SJSA1 (cell line): Measurements from ENCODE around the gene RRAGC. TPM values are rescaled to one million over a fixed set of nuclear protein-coding genes. Genes with fewer than 3 reads are reported as not detected.
A peak's percentile ranks its signal among the peaks of the same experiment; 100 is the strongest.
"Not testable (repeated sequence)": the region's sequence is repeated elsewhere in the genome, so short reads cannot be mapped to it uniquely, and the experiment has no call there.

Experiments
- DNase-seq, 2 experiments: peaks; one replicate each; pipeline ENCODE4 v3.0.0-alpha.2; 2015 to 2020; ENCODE audit warnings: low spot score in 2 of 2, low read depth in 1 of 2
- H3K27ac ChIP-seq: fragments of 250-450 bp; sonication (Bioruptor Pico); 2 replicates; pipeline ENCODE4 v1.5.1; 2020; ENCODE audit warnings: mild to moderate bottlenecking, moderate library complexity
- H3K27me3 ChIP-seq: fragments of 250-450 bp; sonication (Bioruptor Pico); replicated peaks from 2 replicates; pipeline ENCODE4 v1.5.1; 2020; ENCODE audit warnings: mild to moderate bottlenecking, moderate library complexity
- H3K36me3 ChIP-seq: fragments of 250-450 bp; sonication (Bioruptor Pico); 2 replicates; pipeline ENCODE4 v1.5.1; 2020; ENCODE audit warnings: mild to moderate bottlenecking
- H3K4me1 ChIP-seq: fragments of 250-450 bp; sonication (Bioruptor Pico); replicated peaks from 2 replicates; pipeline ENCODE4 v1.6.1; 2021; ENCODE audit warnings: mild to moderate bottlenecking
- H3K4me3 ChIP-seq: fragments of 250-450 bp; sonication (Bioruptor Pico); 2 replicates; pipeline ENCODE4 v1.5.1; 2020; ENCODE audit warnings: mild to moderate bottlenecking
- H3K9me3 ChIP-seq: fragments of 250-450 bp; sonication (Bioruptor Pico); replicated peaks from 2 replicates; pipeline ENCODE4 v1.5.1; 2020; ENCODE audit warnings: mild to moderate bottlenecking
- total RNA-seq: library from RNA; depleted of rRNA; stranded (reverse); fragments of >200 nt; shearing (Covaris generic); gene quantifications from 2 replicates; pipeline ENCODE4 v1.2.3, GENCODE V29; 2014

RRAGC gene
- total RNA-seq, 1 experiment from 2014 or later, result 14.2 TPM

DNA sequence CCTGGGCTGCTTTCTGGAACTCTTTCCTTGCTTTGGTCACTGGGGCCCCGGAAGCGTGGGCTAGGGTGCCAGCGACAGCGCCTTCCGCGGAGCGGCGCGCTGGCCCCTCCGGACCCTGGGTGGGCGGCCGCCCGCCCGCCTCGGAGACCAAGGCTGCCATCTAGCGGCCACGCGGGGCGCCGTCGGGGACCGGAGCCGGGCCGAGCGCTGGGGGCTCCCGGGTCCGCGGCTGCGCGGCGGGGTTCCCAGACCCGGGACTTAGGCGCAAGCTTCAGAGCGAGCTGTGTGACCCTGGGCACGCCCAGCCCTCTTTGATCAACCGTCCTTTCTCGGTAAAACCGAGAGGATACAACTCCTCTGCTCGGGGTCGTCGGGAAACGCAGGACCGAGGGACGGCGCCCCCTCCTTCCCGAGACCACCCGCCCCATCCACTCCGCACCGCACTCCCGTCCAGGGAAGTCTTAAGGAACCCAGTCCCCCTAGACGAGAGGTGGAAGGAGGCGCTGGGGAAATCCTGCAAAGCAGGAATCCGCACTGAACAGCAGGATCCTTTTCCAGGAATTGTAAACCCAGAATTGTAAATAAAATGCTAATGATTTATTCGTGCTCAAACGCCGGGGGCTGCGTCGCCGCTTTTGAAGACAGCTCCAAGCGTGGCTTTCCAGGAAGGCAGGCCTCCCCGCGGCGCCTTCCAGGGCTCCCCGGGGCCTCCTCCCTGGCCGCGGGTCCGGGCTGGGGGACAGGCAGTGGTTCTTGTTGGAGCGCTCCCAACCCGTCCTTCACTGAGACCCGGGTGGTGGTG, 41.2 kb downstream of the RRAGC start:
- peak; percentile 59 to 64 for DNase-seq
- H3K4me3 ChIP-seq, result peak overlapping the region; percentile 31

DNA sequence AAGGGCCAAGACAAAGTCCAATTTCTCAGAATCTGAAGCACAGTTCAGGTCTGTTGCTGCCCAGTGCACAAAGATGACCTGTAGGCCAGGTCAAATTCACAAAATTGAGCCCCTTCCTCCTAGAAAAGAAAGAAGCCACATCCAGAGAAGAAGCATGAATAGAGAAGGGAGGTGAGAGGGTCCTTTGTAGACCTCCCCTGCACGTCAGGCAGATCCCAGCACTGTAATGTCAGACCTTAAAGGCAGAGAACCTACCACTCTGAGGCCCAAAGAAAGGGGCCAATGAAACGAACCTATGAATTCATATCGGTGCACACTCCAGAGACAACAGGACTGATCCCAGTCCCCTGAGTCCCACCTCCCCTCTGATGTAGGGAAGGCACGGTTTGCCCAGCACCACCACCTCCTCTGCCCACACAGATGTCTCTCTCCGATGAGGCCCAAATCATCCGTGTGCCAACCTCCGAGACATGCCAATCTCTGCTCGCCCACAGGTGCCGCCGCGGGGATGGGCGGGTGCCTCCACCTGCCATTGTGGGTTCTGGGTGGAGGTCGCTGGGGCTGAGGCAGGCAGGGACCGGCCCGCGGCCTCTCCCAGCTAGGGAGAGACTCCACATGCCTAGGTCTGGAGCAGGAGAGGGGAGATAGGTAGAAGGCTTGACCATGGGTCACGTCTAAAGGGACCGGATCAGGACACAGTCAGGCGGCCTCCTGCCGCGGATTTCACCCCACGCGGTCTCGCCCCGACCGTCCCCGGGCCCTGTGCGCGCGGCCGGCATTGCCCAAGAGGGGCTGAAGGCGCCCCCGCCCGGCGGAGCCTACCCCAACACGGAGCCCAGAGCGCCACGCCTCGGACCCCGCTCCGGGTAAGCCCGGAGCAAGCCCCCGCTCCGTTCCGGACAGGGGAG, 42.1 kb downstream of the RRAGC start:
- Histone ChIP-seq H3K27ac (no peak overlapping the region), H3K4me1 (peaks cover 14% of the 10 kb centered on the region), H3K27me3 (no peaks in the 10 kb centered on the region; the same call in 1 of the 2 replicates), H3K9me3 (peaks cover 13% of the 10 kb centered on the region), H3K36me3 (no peaks in the 10 kb centered on the region), H3K4me3 (peak overlapping the region; percentile 31)
- DNase-seq, result no peak

More for the DNA sequence above, 41.2 kb downstream of the RRAGC start:
- H3K9me3 ChIP-seq, result peaks cover 11% of the 10 kb centered on the region
- peaks cover 14% of the 10 kb centered on the region for H3K4me1 ChIP-seq
- no peaks in the 10 kb centered on the region for H3K36me3 ChIP-seq
- H3K27ac ChIP-seq, result no peak overlapping the region
- H3K27me3 ChIP-seq, result no peaks in the 10 kb centered on the region; the same call in 1 of the 2 replicates

DNA sequence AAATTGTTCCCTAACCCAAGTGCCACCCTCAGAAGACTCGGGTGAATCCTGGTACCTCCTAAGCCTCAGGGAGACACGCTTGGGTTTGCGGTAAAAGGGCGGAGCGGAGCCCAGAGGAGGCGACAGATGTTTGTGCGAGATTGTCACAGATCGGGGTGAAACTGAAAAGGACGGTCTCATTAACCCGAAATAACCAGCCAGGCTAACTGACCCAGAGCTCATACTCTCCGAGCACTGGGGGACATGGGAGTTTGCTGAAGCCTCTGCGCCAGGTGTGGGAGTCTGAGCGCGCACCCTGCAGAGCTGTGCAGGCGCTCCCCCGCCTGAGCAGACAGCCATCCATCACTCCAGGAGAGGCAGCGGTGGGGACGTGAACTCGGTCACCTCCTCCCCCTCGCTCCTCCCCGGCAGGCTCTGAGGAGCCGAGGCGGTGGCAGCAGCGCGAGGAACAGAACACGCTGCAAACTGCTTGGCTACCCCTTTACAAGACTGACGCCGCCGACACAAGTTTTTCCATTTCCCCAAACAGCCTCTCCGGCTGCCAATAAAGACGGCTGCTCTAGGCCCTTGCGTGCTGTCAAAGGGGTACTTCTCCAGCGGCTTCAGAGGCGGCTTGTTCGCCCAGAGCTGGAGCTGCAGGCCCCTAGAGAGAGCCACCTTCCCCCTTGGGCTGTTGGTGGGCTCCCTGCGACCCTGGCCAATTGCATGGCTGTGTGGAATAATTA, 43.5 kb downstream of the RRAGC start:
- Histone ChIP-seq H3K4me1 (peaks cover 14% of the 10 kb centered on the region), H3K4me3 (no peak overlapping the region), H3K9me3 (peaks cover 13% of the 10 kb centered on the region), H3K27me3 (no peaks in the 10 kb centered on the region; the same call in 1 of the 2 replicates), H3K27ac (no peak overlapping the region), H3K36me3 (no peaks in the 10 kb centered on the region)
- no peak for DNase-seq

DNA sequence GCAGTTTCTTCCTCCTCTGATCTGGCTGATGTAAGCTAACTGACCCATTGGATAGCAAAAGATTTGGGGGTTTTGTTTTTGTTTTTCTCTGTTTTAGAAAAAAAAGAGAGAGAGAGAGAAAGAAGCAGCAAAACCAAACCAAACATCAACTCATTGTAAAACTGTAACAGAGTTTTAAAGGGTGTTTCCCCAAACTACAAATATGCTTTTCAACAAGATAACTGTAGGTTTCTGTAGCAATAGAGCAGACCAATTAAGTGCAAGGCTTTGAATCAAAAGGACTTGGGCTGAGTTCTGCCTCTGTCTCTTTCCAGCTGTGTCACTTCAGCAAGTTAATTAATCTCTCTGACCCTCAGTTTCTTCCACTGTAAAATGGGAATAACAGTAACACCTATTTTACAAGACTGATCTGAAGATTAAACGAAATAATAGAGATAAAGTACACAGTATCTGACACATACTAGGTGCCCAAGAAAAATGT, 44.5 kb downstream of the RRAGC start:
- no peak for DNase-seq
- Histone ChIP-seq H3K4me3 (no peak overlapping the region), H3K27ac (no peak overlapping the region), H3K27me3 (no peaks in the 10 kb centered on the region), H3K9me3 (peaks cover 13% of the 10 kb centered on the region), H3K4me1 (peaks cover 14% of the 10 kb centered on the region), H3K36me3 (no peaks in the 10 kb centered on the region)

DNA sequence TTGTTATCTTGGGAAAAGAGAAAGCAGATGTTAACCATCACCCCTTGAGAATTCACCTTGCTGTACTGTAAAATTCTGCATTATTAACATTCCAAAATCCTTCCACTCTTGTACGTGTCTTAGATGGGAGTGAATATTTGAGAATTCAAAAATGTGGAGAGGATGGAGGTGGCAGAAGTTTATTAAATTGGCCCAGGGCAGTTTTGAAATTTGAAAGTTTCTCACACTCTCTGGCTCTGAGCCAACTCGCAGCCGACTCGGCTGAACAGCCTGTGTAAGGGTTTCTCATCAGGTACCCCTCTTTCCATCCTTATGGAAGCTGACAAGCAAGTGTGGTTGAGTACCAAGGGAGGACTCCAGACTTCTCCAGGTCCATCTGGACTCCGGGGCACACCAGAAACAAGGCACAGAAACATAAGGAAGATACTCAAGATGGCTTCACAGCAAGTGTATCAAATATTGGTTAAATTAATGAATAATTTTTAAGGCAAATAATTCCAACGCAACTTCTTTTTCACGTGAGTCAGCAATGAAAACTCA, 45.1 kb downstream of the RRAGC start:
- H3K4me1 ChIP-seq, result peaks cover 14% of the 10 kb centered on the region
- DNase-seq, result no peak
- H3K36me3 ChIP-seq, result no peaks in the 10 kb centered on the region
- no peak overlapping the region for H3K27ac ChIP-seq
- H3K27me3 ChIP-seq, result no peaks in the 10 kb centered on the region
- peaks cover 13% of the 10 kb centered on the region for H3K9me3 ChIP-seq
- no peak overlapping the region for H3K4me3 ChIP-seq

DNA sequence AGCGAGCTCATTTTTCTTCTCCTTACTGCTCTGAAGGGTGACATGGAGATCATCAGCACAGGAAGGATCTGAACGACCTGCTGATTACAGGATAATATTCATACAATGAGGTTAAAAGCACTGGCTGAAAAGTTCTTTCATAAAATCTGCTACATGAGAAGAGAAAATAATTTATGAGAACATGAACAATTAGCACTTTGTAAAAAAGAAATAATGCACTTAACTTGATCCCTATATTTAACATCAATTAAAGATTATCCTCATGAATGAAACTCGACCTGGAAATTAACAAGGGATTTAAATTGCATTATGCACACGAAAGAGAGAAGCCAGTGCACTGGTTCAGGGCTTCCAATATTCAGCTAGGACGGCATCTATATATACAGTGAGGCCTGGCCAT, 46.6 kb downstream of the RRAGC start:
- H3K27me3 ChIP-seq, result no peaks in the 10 kb centered on the region
- peaks cover 13% of the 10 kb centered on the region for H3K9me3 ChIP-seq
- H3K36me3 ChIP-seq, result no peaks in the 10 kb centered on the region

DNA sequence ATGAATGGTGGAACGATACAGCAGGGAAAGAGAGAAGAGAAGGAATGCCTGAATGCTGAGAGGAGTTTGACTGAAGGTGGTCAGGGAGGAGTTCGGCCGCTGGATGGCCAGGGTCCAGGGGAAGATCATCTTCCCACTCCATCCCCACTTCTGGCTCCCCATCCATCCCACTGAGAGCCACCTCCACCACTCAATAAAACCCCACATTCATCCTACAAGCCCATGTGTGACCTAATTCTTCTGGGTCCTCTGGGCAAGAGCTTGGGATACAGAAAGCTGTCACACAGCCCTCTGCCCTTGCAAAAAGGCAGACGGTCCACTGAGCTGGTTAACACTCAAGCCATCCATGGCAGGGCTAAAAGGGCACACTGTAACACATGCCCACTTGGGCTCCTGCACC, 48.1 kb downstream of the RRAGC start:
- not testable (repeated sequence) for H3K36me3 ChIP-seq, DNase-seq, H3K4me1 ChIP-seq, H3K27ac ChIP-seq, H3K9me3 ChIP-seq, H3K27me3 ChIP-seq, H3K4me3 ChIP-seq

More for the DNA sequence above, 46.6 kb downstream of the RRAGC start:
- Histone ChIP-seq H3K27ac (no peak overlapping the region), H3K4me1 (peaks cover 5% of the 10 kb centered on the region), H3K4me3 (no peak overlapping the region)
- DNase-seq, result no peak

DNA sequence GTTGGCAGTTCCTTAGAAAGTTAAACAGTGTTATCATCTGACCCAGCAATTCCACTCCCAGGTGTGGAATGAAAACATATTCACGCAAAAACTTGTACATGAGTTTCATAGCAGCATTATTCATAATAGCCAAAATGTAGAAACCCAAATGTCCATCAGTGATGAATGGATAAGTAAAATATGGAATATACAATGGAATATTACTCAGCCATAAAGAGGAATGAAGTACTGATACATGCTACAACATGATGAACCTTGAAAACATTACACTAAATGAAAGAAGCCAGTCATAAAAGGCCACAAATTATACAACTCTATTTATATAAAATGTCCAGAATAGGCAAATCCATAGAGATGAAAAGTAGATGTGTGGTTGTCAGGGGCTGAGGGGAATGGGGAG, 53.5 kb downstream of the RRAGC start:
- H3K4me3 ChIP-seq, result no peak overlapping the region
- no peak for DNase-seq
- peaks cover 7% of the 10 kb centered on the region for H3K4me1 ChIP-seq
- H3K27me3 ChIP-seq, result peaks cover 4% of the 10 kb centered on the region; the same call in 1 of the 2 replicates
- H3K9me3 ChIP-seq, result no peaks in the 10 kb centered on the region
- H3K36me3 ChIP-seq, result no peaks in the 10 kb centered on the region
- H3K27ac ChIP-seq, result no peak overlapping the region

DNA sequence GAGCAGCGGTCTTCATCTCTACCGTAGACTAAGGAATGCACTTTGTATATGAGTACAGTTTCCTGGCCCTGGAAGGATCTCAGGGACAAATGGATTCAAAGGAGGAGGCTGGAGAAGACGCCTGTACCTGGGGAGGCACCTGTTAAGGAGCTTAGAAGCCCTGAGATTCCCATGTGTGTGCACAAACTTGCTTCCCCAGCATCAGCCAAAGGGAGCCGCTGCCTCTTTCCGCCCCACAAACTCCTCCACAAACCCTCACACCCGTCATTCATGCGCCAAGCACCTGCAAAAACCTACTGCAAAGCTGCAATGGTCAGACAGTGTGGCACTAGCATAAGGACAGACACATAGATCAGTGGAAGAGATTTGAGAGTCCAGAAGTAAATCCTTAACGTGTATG, 54.5 kb downstream of the RRAGC start:
- DNase-seq, result no peak
- no peak overlapping the region for H3K4me3 ChIP-seq
- no peak overlapping the region for H3K27ac ChIP-seq
- peaks cover 4% of the 10 kb centered on the region; the same call in 1 of the 2 replicates for H3K27me3 ChIP-seq
- H3K36me3 ChIP-seq, result no peaks in the 10 kb centered on the region
- H3K4me1 ChIP-seq, result peaks cover 7% of the 10 kb centered on the region
- H3K9me3 ChIP-seq, result no peaks in the 10 kb centered on the region

DNA sequence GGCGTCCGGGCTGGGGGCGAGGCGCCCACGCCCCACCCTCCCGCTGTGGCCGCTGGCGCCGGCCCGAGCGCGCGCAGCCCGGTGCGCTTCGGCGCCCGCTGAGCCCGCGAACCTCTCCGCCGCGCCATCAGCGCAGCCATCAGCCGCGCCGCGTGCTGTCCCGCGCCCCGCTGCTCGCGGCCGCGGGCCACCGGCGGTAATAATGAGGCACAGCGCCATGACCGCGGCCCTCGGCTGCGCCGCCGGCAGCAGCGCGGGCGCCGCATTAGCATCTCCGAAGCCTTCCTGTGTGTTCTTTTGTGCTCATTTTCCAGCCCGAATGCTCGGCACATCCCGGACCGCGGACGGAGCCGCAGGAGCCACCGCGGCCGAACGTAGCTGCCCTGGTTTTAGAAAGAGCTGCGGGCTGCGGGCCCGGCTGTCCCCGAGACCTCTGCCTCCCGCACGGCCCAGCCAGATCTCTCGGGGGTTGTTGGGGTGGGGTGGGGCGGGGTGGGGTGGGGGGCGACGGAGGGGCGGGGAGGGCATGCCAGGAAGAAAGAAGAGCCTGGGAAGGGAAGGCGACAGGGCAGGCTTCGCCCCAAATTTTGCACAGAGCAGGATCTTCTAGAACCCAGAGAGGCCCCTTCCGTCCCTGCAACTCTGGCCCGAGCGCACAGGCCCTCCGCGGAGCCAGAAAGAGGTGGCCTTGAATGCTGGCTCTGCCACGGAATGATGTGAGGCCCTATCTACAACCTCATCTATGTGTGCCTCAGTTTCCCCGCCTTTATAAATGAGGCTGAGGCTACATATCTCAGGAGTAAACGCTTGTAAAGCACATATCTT, 55.3 kb downstream of the RRAGC start:
- peak overlapping the region; percentile 44 for H3K4me3 ChIP-seq
- H3K27me3 ChIP-seq, result peaks cover 4% of the 10 kb centered on the region; the same call in 1 of the 2 replicates
- no peaks in the 10 kb centered on the region for H3K36me3 ChIP-seq
- DNase-seq, result peak in 1 of 2 experiments; percentile 24
- H3K27ac ChIP-seq, result no peak overlapping the region
- no peaks in the 10 kb centered on the region; the same call in 1 of the 2 replicates for H3K9me3 ChIP-seq
- H3K4me1 ChIP-seq, result peaks cover 7% of the 10 kb centered on the region

DNA sequence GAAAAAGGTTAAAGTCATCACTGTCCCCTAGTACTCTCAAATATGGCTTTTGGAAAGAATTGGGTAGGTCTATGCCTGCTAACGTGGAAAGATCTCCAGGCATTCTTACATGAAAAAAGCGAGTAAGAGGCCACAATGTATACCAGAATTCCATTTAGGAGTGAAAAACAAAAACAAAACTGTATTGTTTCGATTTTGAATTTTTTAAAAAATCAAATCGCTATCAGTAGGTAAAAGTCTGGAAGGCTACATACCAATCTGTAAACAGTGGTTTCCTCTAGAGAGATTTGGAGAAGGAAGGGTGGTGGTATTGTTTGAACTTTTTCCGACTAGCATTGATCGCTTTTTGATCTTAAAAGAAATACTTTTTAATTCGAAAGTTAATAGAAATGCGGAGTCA, 55.9 kb downstream of the RRAGC start:
- peaks cover 7% of the 10 kb centered on the region for H3K4me1 ChIP-seq
- no peaks in the 10 kb centered on the region for H3K36me3 ChIP-seq
- DNase-seq, result no peak
- H3K9me3 ChIP-seq, result no peaks in the 10 kb centered on the region; the same call in 1 of the 2 replicates
- no peak overlapping the region for H3K27ac ChIP-seq
- H3K4me3 ChIP-seq, result peak overlapping the region; percentile 44
- H3K27me3 ChIP-seq, result peaks cover 4% of the 10 kb centered on the region; the same call in 1 of the 2 replicates
